Stimulated activated CD4-positive, alpha-beta T cell treated with anti-CD3 and anti-CD28 coated beads, Interleukin-12 subunit alpha, Interleukin-12 subunit beta, amount 100 ng/mL, for 48 hours (primary cell): ENCODE measurements around the gene TMEM156.

ENCODE experiments used
- DNase-seq, 3 donors: peaks; one replicate each; pipeline ENCODE4 v3.0.0-alpha.2; 2020; ENCODE audit warnings: low read depth in 2 of 3, low spot score in 1 of 3

Gene TMEM156

DNA sequence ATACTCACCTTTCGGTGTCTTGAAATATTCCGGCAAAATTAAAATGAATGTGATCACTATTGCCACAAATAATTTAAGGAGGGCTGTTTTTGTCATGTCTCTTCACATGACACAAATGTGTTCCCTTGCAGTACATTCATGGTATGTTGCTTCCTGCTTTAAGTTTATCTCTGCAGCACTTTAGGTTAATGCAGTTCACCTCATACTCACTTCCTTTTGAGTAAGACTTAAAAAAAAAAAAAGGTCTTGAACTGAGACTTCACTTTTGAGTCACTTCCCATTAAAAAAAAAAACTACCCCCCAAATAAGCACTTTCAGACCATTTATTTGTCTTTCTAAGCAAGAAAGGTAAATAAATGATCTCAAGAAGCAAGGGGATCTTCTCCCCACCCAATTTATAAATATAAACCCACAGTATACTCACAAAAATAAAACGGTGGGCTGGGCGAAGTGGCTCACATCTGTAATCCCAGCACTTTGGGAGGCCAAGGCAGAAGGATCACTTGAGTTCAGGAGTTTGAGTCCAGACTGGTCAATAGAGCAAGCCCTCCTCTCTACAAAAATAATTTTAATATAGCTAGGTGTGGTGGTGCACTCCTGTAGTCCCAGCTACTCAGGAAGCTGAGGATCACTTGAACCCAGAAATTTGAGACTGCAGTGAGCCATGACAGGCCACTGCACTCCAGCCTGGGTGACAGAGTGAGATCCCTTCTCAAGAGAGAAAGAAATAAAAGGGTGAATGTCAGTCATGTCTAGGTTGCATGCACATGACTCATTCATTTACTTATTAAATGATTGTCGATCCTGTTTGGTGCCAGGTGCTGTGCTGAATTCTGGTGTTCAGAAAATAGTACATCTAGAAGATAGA, at the start of gene TMEM156:
Gene TMEM156 (minus strand): TSS at position 192 of the 868 bp plus-strand sequence. CDS start 96 bp downstream, at position 96.
- peak in 1 of 3 donors; percentile 32 for DNase-seq

- DNase-seq = no peak
Observed at GRCh38 chr4:39078829-39079228, 46.6 kb upstream of the TMEM156 start.

DNA sequence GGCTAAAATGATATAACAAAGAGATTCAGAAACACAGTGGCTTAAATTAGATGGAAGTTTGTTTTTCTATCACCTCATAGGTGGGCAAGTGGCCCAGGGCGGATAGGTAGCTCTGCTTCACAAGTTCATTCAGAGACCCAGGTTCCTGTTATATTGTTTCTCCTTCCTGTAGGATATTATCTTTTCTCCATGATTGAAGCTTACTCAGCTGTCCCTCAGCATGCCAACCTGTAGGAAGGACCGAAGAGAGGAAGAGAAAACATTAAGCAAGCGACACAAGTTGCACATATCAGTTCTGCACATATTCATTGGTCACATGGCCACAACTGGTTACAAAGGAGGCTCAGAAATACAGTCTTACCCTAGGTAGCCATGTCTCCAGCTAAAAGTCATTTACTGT, 36.7 kb upstream of the TMEM156 start:
- DNase-seq = no peak

DNA sequence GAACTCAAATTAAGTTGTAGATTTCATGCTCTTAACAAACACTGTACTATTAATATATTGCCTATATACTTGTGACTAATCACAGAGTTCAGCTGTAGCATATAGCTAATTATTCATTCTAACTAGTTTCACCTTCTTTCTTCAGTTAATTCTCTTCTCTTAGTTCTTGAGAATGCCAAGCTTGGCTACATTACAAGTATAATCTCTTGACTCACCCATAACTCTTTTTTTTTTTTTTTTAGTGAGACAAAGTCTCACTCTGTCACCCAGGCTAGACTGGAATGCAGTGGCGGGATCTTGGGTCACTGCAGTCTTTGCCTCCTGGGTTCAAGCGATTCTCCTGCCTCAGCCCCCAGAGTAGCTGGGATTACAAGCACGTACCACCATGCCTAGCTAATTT, 35.2 kb upstream of the TMEM156 start:
- DNase-seq = no peak

GRCh38 chr4:39067031-39067430, 34.8 kb upstream of the TMEM156 start:
- no peak for DNase-seq

GRCh38 chr4:39066371-39066770, 34.2 kb upstream of the TMEM156 start:
- no peak for DNase-seq

DNA sequence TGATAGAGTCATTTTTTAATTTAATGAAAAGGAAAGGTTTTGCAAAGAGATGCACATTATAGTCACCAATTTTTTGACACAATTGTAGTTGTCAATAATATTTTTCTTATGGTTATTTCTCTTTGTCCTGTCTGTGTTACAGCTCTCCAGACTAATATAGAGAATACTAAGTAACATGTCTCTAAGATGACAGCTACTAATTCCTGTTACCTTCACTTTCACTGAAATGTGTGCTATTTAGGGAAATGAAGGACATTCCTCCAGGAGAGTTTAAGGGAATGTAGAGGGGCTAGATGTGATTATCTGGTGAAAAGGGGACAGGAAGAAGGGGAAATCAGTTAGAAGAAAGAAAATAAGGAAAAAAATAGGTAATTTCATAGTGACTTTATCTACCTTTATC, 31.2 kb upstream of the TMEM156 start:
- no peak for DNase-seq

DNA sequence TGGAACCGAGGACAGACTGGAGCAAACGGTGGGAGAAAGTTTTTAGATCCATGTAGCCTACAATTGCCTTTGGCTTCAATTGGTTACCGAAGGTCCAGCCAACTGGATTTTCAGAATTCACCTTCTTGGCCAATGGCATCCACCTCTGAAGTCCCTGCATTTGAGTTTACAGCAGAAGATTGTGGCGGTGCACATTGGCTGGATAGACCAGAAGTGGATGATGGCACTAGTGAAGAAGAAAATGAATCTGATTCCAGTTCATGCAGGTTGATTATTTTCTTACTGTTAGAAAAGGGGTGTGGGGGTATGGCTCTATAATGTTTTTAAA, 30.5 kb upstream of the TMEM156 start:
- no peak for DNase-seq

DNA sequence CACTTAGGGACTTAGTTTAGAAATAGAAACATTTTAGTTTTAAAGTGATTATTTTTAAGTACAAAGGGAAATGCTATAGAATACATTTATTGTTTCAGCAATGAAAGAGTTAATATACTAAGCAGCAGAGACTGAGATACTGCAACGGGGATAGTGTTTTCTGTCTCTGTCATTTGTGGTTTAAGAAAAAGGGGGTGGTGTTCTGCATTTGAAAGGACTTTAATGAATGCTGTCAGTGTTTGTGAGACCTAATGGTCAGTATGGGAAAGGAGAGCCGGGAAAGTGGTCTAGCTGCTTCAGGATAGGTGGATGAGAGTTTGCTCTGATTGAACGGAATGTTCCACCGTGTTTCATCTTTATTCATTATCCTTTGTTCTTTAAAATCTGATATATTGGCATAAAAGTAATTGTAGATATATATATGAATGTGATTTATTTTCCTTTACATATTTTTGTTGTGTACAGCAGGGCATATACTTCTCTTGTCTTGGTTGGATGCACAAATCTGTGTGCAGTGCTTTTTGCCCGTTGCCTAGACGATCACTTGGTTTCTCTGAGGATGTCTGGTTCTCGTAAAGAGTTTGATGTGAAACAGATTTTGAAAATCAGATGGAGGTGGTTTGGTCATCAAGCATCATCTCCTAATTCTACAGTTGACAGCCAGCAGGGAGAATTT, 30.0 kb upstream of the TMEM156 start, which contains the start of gene KLHL5:
Gene KLHL5 (plus strand): TSS at position 139 of the 676 bp plus-strand sequence. CDS start 421 bp downstream, at position 560.
- no peak for DNase-seq

- DNase-seq = no peak
Observed at GRCh38 chr4:39061457-39061856, 29.2 kb upstream of the TMEM156 start.

- no peak for DNase-seq
Observed at GRCh38 chr4:39056023-39056422, 23.8 kb upstream of the TMEM156 start.

DNA sequence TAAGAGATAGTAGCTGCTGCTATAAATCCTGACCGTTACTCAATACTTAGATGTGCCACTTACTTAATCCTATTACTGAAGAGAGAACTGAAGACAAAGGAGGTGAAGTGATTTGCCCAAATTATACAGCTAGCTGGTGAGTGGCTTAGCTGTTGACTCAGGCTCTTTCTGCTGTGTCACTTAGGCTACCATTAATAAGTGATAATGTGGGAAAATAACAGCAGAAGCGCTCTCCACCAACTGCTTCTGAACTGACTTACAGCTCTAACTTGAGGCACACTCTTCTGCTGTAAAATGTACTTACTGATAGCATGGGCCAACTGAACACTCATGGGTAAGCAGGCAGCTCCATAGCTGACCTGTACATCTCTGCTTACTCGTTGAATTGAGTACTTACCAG, 22.3 kb upstream of the TMEM156 start:
- DNase-seq = no peak

DNA sequence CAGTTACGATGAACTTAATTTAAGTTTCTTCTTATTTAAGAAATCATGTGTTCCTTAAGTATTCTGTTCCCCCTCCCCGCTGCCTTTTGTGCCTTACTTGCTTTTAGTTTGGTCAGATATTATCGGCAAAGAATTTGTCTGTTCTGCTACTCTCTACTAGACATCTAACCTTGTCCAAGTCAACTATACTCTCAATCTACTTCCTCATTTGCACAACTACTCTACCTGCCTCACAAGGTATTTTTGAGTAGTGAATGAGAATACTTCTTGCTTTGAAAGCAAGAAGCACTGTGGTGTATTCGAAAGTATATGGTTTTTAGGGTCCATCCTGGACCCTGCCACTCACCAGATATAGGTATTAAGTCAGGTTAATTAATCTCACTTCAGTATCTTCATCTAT, 21.8 kb upstream of the TMEM156 start:
- DNase-seq = no peak

DNA sequence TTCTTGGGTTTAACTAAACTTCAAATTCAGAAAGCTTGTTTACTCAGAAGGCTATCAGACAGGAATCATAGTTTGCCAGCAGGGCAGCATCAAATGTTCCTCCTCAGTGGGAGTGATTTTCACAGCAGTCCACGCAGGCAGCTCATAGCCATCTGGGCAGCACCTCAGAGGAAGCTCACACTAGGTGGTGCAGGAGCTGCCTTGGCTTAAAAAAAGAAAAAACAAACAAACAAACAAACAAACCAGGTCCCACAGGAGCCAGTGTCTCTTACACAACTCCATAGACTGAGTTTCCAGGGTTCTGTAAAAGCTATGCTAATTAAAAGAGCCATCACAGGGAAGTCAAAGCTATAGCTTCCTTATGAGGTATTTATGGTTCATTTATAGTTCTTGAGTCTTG, 19.3 kb upstream of the TMEM156 start:
- no peak for DNase-seq

DNA sequence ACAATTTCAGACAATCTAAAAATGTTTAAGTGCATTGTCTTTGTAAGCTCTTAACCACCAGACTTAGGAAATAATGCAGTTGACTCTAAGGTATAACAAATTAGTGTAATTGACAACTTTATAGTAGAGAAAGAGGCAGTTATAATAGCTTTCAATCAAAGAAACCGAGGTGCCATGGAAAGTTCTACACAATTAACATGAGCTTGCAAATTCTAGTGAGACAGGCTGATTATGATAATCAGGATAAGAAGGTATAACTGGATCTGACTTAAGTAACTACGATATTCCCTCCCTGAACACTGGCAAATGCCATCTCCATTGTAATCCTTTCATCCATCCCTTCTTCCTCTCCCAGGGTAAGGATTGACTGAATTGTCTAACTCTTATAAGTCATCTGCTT, 18.4 kb upstream of the TMEM156 start:
- no peak for DNase-seq

GRCh38 chr4:39048311-39048710, 16.1 kb upstream of the TMEM156 start:
- no peak for DNase-seq

DNA sequence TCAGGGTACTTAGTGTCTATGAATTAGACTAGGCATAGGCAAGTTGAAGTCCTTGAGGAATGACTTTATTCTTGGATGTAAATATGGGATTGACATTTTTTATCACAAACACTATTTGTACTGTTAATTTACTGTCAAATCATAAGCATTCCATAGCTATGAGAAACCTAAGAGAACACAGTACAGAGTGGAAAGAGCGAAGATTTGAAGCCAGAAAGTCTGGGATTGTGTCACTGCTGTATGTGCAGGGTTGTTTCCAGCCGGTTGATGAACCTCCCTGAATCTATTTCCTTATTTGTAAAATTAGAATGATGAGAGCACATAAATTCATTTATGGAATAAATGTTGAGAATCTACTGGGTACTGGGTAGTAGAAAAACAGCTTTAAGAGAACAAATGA, 15.5 kb upstream of the TMEM156 start:
- no peak for DNase-seq

DNA sequence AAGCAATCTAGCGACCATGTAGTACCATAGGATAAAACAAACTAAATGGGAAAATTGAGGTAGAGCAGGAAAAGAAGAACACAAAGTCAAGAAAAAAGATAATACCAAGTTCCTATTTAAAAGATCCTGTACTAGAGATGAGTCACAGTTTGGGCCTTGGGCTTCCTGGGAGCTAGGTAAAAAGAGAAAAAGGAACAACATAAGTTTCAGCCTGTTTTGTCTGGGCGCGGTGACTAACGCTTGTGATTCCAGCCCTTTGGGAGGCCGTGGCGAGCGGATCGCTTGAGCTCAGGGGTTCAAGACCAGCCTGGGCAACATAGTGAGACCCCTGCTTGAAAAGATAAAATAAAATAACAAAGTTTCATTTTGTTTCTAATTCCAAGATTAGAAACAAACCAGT, 14.0 kb upstream of the TMEM156 start:
- no peak for DNase-seq

- DNase-seq = no peak
Observed at GRCh38 chr4:39045827-39046221, 13.6 kb upstream of the TMEM156 start.

- DNase-seq = peak in 1 of 3 donors; percentile 24
Observed at GRCh38 chr4:39044956-39045826, 13.0 kb upstream of the TMEM156 start.

GRCh38 chr4:39044364-39044955, 12.3 kb upstream of the TMEM156 start:
- peak; percentile 94 to 98 (median 96) for DNase-seq
